OCI-LY7 (cell line): ENCODE measurements around the gene IRS1. TPM values are rescaled to one million over a fixed set of nuclear protein-coding genes. Genes with fewer than 3 reads are reported as not detected.

Experiments used
- BruUV-seq: library from RNA; stranded (reverse); fragments of 400-500 nt; replicated peaks from 2 replicates; lab custom pipeline; 2021; lab: Mats Ljungman, UMichigan
- CTCF ChIA-PET: fragments of 300-600 bp; sonication (Branson Sonifier 250); formaldehyde crosslinking; loops from one replicate; lab custom pipeline; 2022; ENCODE audit warnings: antibody characterized with exemption; ENCODE audit not compliant: unreplicated experiment; lab: Charles Lee
- POLR2A ChIA-PET: fragments of 300-600 bp; sonication (Branson Sonifier 250); formaldehyde crosslinking; loops from one replicate; lab custom pipeline; 2022; ENCODE audit warnings: antibody characterized with exemption; lab: Charles Lee
- DNase-seq: peaks from one replicate; pipeline ENCODE4 v3.0.0-alpha.2; 2015; ENCODE audit warnings: low spot score
- H2AFZ ChIP-seq: fragments of 200-600 bp; sonication (generic), shearing (Covaris generic); 2 replicates; pipeline ENCODE4 v1.6.1; 2014; ENCODE audit warnings: mild to moderate bottlenecking, antibody characterized with exemption, low read length, moderate library complexity
- H3K27ac ChIP-seq: fragments of 200-600 bp; sonication (generic); 2 replicates; pipeline ENCODE4 v1.5.1; 2014; ENCODE audit warnings: mixed run types, low read depth, mild to moderate bottlenecking, moderate library complexity, low read length, inconsistent platforms; ENCODE audit not compliant: poor library complexity, severe bottlenecking
- H3K36me3 ChIP-seq: fragments of 200-600 bp; sonication (generic); 2 replicates; pipeline ENCODE4 v1.6.1; 2014; ENCODE audit warnings: mild to moderate bottlenecking, antibody characterized with exemption, low read length, moderate library complexity, mixed read lengths; ENCODE audit not compliant: insufficient read depth
- H3K4me1 ChIP-seq: fragments of 200-600 bp; sonication (generic); 2 replicates; pipeline ENCODE4 v1.5.1; 2014; ENCODE audit warnings: mild to moderate bottlenecking, low read length; ENCODE audit not compliant: insufficient read depth, poor library complexity, severe bottlenecking
- H3K4me2 ChIP-seq: fragments of 200-600 bp; sonication (generic); 2 replicates; pipeline ENCODE4 v1.6.1; 2014; ENCODE audit warnings: mild to moderate bottlenecking, low read length
- H3K4me3 ChIP-seq: fragments of 200-600 bp; sonication (generic); 2 replicates; pipeline ENCODE4 v1.5.1; 2014; ENCODE audit warnings: mild to moderate bottlenecking, low read depth, low read length; ENCODE audit not compliant: poor library complexity, severe bottlenecking
- H3K79me2 ChIP-seq: fragments of 200-600 bp; sonication (generic); 2 replicates; pipeline ENCODE4 v1.6.1; 2016; ENCODE audit warnings: low read depth, mild to moderate bottlenecking, low read length, moderate library complexity, mixed read lengths; ENCODE audit not compliant: insufficient read depth
- H3K9me2 ChIP-seq: fragments of 200-600 bp; sonication (generic); 2 replicates; pipeline ENCODE4 v1.6.1; 2016; ENCODE audit warnings: mild to moderate bottlenecking, low read length, mixed read lengths; ENCODE audit not compliant: insufficient read depth
- H3K9me3 ChIP-seq: fragments of 200-600 bp; sonication (generic); 2 replicates; pipeline ENCODE4 v1.6.1; 2014; ENCODE audit warnings: mild to moderate bottlenecking, mixed run types, low read length, mixed read lengths
- H4K20me1 ChIP-seq: fragments of 200-600 bp; sonication (generic); 2 replicates; pipeline ENCODE4 v1.6.1; 2014; ENCODE audit warnings: mild to moderate bottlenecking, antibody characterized with exemption, low read length, moderate library complexity, mixed read lengths; ENCODE audit not compliant: insufficient read depth
- EZH2phosphoT487 ChIP-seq: fragments of 200-600 bp; sonication (generic); IDR thresholded peaks from 2 replicates; pipeline ENCODE4 v1.6.1; 2018; ENCODE audit warnings: low read depth, borderline replicate concordance, mild to moderate bottlenecking, mixed run types, antibody characterized with exemption, low read length, moderate library complexity, mixed read lengths
- intact Hi-C: fragments of 100-400 bp; cut with micrococcal nuclease; formaldehyde crosslinking; loops from one replicate; pipeline ENCODE4 v1.10.0; 2022; ENCODE audit not compliant: unreplicated experiment
- total RNA-seq, 2 experiments: library from RNA; depleted of rRNA in 1 of 2; stranded (reverse); fragments of >200 nt in 1 of 2; shearing (Covaris generic) in 1 of 2; gene quantifications; 2 replicates each; pipeline ENCODE4 v1.2.3, GENCODE V29; 2014 to 2022
- TF ChIP-seq, protein P1 (sequence below): fragments of 200-600 bp; sonication (generic); conservative IDR thresholded peaks from 2 replicates; pipeline ENCODE4 v1.5.1; 2014; ENCODE audit warnings: mild to moderate bottlenecking, antibody characterized with exemption, low read length, moderate library complexity, mixed read lengths

IRS1 gene
- total RNA-seq, 2 experiments from 2014 or later, result 18.1 to 23.5 TPM

GRCh38 chr2:226800941-226801784, 1.5 kb upstream of the IRS1 start:
- peaks cover 21% of the 10 kb centered on the region for H3K36me3 ChIP-seq
- POLR2A ChIA-PET, result interaction anchor here (0.6 to 5.0 kb wide), 15 partner anchors 8 to 1909 kb away, joined by 3 to 26 read pairs (median 5); no protein-coding TSS in a partner anchor
- peaks cover 5% of the 10 kb centered on the region for H4K20me1 ChIP-seq
- H3K4me2 ChIP-seq, result peak overlapping the region; percentile 95
- peak overlapping the region; percentile 89 for H3K4me3 ChIP-seq
- DNase-seq, result peak; percentile 92
- peaks cover 33% of the 10 kb centered on the region for H3K4me1 ChIP-seq
- intact Hi-C loops, result loop anchor here (1.0 to 2.0 kb wide), 4 partner anchors 35 to 584 kb away; partner anchors contain the start of gene RHBDD1
- CTCF ChIA-PET, result interaction anchor here (1.4 to 1.7 kb wide), 2 partner anchors 9 to 12 kb away, joined by 3 to 5 read pairs; no protein-coding TSS in a partner anchor
- TSS peak; percentile 81 for BruUV-seq
- no peaks in the 10 kb centered on the region for H3K9me3 ChIP-seq
- TF ChIP-seq EZH2phosphoT487, result no peak
- TF ChIP-seq, protein P1, sequence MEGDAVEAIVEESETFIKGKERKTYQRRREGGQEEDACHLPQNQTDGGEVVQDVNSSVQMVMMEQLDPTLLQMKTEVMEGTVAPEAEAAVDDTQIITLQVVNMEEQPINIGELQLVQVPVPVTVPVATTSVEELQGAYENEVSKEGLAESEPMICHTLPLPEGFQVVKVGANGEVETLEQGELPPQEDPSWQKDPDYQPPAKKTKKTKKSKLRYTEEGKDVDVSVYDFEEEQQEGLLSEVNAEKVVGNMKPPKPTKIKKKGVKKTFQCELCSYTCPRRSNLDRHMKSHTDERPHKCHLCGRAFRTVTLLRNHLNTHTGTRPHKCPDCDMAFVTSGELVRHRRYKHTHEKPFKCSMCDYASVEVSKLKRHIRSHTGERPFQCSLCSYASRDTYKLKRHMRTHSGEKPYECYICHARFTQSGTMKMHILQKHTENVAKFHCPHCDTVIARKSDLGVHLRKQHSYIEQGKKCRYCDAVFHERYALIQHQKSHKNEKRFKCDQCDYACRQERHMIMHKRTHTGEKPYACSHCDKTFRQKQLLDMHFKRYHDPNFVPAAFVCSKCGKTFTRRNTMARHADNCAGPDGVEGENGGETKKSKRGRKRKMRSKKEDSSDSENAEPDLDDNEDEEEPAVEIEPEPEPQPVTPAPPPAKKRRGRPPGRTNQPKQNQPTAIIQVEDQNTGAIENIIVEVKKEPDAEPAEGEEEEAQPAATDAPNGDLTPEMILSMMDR, result no peak
- peak overlapping the region; percentile 85 for H3K27ac ChIP-seq
- H3K9me2 ChIP-seq, result no peaks in the 10 kb centered on the region
- peak overlapping the region; percentile 86 for H2AFZ ChIP-seq
- H3K79me2 ChIP-seq, result peaks cover 22% of the 10 kb centered on the region

- POLR2A ChIA-PET, result interaction anchor here (0.6 to 5.0 kb wide), 16 partner anchors 8 to 1908 kb away, joined by 3 to 26 read pairs (median 5); partner anchors contain the start of gene RHBDD1
- peak overlapping the region; percentile 95 for H3K4me2 ChIP-seq
- DNase-seq, result peak; percentile 47
- CTCF ChIA-PET, result interaction anchor here (0.6 to 2.0 kb wide), 7 partner anchors 8 to 207 kb away, joined by 3 to 19 read pairs (median 4); no protein-coding TSS in a partner anchor
- no peaks in the 10 kb centered on the region for H3K9me2 ChIP-seq
- TF ChIP-seq, protein P1, result peak; percentile 62
- TF ChIP-seq EZH2phosphoT487, result no peak
- peaks cover 5% of the 10 kb centered on the region for H4K20me1 ChIP-seq
- no peaks in the 10 kb centered on the region for H3K9me3 ChIP-seq
- peaks cover 31% of the 10 kb centered on the region for H3K79me2 ChIP-seq
- peaks cover 31% of the 10 kb centered on the region for H3K36me3 ChIP-seq
- peak overlapping the region; percentile 89 for H3K4me3 ChIP-seq
- no TSS peak for BruUV-seq
- H3K4me1 ChIP-seq, result peaks cover 42% of the 10 kb centered on the region
- peak overlapping the region; percentile 85 for H3K27ac ChIP-seq
- intact Hi-C loops, result loop anchor here (1.0 to 10.0 kb wide), 8 partner anchors 9 to 1525 kb away; no protein-coding TSS in a partner anchor
- peak overlapping the region; percentile 86 for H2AFZ ChIP-seq
Measured at GRCh38 chr2:226799976-226800940, 638 bp upstream of the IRS1 start.
